Putamen (tissue), 1 donor: Measurements from ENCODE around the gene CPM.
"Not testable (repeated sequence)": the region's sequence is repeated elsewhere in the genome, so short reads cannot be mapped to it uniquely, and the experiment has no call there.

Experiments used
- DNase-seq: peaks from one replicate; pipeline ENCODE4 v3.0.0-alpha.2; 2016; ENCODE audit warnings: low spot score

The CPM gene

DNA sequence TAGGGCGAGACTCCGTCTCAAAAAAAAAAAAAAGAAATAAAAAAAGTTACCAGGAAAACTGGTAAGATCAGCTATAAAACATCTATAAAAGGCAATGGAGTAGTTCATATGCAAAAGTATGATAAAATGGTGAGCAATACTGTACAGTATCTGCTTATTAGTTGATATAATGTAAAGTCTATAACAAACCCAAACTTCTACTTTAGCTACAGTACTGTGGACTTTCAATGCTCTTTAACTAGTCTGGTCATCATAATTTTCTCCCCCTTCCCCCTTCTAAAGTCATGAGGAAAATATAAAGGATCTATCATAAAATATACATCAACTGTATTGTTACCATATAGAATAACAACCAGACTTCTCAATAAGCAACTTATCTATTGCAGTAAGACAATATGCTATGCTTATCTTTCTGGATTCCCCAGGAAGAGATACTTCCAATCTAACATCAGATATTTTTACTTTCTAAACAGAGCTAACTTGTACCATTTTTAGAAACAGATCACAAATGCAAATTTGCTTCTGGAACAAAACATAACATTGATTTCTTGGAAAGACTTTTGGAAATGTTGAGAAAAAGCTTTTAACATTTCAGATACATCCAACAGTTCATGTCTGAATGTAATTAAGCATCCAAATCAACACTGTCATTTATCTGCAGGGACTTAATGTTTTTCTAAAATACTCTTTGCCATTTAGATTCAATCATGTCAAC, 81.2 kb downstream of the CPM start:
- no peak for DNase-seq

DNA sequence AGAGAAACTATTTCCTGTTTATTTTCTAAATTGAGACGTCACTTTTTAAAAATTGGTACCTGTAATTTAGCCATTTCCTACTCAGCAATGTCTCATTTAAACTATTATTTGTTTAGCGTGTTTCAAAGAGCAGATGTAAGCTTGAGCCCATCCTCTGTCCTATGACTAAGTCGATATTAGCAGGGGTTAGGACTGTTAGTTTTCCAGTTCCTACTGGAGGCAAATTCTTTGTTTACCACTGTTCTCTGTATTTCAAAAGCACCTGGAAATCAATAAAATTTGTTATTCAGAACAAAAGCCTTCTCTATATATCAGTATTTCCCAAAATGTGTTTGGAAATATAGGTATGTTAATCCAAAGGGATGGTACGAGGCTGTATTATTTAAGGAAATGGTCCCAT, 82.6 kb downstream of the CPM start:
- DNase-seq, result no peak

DNA sequence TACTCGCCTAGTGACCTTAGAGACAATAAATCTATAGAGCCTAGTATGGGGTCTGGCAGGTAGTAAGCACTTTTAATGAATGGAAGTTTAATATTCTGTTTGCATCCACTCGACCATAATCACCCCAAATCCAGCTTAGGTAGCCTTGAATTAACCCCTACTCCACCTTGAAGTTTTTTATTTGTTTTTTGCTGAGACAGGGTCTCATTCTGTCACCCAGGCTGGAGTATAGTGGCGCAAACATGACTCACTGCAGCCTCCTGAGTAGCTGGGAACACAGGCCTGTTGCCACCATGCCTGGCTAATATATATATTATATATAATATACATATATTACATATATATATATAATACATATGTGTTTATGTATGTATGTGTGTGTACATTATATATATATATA, 86.2 kb downstream of the CPM start:
- DNase-seq, result no peak

DNA sequence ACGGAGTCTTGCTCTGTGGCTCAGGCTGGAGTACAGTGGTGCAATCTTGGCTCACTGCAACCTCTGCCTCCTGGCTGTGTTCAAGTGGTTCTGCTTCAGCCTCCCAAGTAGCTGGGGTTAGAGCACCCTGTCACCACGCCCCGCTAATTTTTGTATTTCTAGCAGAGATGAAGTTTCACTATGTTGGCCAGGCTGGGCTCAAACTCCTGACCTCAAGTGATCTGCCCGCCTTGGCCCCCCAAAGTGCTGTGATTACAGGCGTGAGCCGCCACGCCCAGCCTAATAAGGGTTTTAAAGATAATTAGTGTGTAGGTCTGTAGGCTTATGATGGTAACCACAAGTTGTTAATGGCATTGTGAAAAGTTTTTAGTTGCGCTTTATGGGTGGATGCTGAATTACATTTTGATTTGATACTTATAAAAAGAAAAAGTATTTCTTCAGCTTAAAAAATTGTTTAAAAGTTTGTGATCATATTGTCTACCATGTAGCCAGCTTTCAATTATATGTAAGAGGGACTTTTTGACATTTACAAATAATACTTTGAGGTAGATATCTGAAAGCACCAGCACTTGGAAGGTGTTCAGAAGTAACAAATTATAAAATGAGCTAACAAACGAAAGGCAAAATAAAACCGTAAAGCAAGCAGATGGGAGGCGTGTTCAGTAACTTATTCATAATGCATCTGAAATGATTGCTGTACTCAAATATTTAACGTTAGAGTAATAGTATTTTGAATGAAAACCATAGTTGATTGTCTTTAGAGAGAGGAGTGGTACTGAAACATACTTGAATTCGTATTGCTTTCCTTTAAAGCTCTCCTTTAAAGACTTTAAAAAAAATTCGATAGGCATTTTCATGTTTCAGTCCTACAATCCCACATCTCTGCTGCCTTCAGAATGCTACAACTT, 87.9 kb downstream of the CPM start:
- no peak for DNase-seq

DNA sequence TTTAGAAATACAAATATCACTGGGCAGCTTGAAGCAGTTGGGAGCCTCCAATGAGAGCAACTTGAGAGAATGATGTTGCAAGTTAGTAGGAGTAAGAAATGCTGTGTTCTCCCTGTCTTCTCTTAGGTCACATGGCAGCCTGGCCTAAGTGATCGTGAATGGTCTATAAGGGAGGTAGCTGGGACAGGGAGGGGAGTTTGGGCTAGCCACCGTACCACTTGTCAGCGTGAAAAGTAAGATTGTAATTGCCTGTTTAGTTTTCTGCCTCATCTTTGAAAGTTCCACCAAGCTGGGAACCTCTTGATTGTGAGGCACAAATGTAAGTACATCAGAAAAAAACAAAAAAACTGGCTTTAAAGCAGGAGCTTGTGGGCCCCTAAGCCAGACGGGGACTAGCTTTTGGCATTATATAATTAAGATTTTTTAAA, 88.6 kb downstream of the CPM start:
- no peak for DNase-seq

DNA sequence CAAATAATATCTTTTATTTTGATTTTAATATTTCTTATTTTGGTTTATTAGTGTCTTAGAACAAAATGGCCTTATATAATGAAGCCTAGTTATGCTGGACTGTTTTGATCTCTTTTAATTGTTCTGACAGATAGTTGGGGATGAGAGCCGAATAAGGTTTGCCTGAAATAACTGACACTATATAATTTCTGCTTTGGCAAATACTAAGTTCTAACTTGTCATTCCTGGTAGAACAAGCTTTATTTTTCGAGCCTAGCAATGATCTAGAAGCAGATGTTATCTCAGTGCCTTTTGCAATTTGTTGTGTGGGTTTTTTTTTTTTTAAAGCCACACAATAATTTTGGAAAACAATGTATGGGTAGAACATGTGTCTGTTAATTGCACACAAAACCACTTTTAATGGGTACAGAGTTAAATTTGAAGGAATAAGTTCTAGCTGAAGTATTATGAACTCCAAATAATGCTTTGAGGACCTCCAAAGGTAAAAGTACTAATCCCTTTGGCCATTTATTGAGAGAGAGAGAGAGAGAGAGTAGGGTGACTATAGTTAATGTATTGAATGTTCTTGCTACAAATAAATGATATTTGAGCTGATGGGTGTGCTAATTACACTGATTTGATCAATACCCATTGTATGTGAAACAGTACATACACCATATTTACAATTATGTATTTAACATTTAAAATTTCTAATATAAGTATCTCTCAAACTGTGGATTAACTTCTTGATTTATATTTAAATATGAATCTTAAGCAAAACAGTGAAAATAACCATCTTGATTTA, 90.0 kb downstream of the CPM start:
- no peak for DNase-seq

DNA sequence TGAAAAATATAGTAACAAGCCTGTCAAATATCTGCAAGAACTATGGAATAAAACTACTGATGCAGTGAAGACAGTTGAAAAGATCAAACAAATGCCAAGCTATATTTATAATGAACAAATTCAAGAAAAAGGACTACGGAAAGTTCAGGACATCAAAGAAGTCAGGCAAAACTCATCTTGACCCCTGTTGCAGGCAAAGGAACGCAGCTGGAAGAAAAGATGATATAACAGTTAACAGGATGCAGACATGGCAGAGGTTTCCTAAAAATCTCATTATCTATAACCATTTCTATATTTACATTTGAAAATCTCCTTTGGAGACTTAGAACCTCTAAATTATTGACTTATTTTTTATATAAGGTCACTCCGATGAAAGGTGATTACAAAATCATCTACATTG, 90.8 kb downstream of the CPM start:
- DNase-seq, result no peak

DNA sequence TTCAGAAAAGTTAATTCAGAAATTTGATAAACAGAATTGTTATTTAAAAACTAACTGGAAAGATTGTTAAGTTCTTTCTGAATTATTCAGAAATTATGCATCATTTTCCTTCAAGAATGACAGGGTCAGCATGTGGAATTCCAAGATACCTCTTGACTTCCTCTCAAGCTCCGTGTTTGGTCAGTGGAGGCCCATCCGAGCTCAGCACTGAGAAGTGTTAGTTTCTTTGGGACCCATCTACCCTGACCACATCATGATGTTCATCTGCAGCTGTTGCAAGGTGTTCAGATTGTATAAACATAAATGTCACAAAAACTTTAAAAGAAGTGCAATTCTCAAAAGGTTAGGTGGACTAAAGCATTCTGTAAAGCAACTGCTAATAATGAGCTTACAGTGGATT, 91.3 kb downstream of the CPM start:
- DNase-seq, result no peak

DNA sequence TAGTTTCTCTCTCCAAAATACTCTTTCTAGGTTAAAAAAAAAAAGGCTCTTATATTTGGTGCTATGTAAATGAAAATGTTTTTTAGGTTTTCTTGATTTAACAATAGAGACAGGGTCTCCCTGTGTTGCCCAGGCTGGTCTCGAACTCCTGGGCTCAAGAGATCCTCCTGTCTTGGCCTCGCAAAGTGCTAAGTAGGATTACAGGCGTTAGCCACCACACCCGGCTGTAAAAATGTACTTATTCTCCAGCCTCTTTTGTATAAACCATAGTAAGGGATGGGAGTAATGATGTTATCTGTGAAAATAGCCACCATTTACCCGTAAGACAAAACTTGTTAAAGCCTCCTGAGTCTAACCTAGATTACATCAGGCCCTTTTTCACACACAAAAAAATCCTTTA, 91.8 kb downstream of the CPM start:
- not testable (repeated sequence) for DNase-seq

DNA sequence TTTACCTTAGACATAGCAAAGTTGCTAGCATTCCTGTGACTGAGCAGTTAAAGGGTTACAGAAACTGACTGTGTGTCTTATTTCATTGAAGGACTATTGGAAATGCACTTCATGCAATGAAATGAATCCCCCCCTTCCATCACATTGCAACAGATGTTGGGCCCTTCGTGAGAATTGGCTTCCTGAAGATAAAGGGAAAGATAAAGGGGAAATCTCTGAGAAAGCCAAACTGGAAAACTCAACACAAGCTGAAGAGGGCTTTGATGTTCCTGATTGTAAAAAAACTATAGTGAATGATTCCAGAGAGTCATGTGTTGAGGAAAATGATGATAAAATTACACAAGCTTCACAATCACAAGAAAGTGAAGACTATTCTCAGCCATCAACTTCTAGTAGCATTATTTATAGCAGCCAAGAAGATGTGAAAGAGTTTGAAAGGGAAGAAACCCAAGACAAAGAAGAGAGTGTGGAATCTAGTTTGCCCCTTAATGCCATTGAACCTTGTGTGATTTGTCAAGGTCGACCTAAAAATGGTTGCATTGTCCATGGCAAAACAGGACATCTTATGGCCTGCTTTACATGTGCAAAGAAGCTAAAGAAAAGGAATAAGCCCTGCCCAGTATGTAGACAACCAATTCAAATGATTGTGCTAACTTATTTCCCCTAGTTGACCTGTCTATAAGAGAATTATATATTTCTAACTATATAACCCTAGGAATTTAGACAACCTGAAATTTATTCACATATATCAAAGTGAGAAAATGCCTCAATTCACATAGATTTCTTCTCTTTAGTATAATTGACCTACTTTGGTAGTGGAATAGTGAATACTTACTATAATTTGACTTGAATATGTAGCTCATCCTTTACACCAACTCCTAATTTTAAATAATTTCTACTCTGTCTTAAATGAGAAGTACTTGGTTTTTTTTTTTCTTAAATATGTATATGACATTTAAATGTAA, 93.5 kb downstream of the CPM start:
- no peak for DNase-seq

DNA sequence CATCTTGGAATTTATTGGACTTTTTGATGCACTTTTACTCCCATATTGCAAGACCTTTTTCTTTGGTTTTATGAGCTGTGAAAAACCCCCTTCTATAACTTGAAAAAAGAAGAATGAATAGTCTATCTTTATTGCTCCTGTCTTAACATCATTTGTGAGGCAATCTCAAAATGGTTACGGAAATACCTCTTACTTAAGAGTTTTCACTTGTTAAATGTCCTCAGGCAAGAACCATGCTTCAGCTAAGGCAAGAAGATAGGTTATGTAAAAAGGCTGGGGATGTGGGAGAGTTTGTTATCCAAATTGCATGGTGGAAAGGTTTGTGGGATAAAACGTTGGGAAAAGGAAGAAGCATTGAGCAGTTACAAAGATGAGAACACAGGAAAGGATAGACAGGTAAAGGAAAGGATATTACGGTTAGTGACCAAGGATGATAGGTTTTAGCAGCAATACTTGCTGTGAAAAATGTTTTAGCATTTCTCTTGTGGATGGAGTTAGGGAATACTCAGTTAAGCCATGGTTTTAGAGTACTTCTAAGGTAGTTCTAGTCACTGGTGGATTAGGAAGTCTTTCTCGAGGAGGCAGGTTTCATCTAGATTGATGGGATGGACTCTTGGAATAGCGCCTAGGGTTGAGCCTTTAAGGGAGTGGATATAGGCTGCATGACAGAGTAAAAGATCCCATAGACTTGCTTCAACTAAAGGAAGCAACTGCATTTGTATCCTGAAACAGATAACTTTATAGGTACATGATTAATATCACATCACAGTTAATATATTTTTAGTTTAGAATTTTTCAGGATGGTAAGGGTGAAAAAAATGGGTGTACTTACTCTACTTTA, 94.7 kb downstream of the CPM start:
- DNase-seq, result no peak

DNA sequence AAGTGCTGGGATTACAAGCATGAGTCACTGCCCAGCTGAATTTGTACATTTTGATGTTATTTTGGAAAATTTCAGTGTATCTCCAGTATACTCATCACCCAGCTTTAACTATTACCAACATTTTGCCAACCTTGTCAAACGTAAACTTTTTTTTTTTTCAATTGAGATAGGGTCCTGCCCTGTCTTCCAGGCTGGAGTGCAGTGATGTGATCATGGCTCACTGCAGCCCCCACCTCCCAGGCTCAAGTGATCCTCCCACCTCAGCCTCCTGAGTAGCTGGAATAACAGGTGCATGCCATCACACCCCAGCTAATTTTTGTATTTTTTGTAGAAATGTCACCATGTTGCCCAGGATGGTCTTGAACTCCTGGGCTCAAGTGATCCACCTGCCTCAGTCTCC, 95.8 kb downstream of the CPM start:
- DNase-seq, result no peak

DNA sequence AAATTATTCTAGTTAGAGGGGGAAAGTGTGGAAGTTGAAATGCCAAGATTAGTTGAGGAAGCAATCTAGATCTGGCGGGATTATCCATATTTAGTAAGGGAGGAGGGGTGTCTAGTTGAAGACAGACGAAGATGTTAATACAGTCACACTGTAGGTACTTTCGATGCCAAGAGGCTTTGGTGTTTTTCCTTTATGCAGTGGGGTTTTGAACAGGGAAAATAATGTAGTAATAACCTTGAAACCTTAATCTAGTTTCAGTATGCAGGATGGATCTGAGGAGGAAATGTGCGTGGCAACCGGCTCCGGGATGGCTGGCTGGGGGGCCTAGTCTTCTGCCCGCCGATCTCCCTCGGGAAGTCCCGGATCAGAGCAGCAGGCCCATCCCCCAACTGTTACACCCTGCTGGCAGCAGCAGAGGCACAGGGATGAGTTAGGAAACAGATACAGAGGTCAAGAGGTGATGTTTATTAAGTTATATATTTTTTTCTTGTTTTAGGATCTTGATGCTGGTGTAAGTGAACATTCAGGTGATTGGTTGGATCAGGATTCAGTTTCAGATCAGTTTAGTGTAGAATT, 97.5 kb downstream of the CPM start:
- no peak for DNase-seq

DNA sequence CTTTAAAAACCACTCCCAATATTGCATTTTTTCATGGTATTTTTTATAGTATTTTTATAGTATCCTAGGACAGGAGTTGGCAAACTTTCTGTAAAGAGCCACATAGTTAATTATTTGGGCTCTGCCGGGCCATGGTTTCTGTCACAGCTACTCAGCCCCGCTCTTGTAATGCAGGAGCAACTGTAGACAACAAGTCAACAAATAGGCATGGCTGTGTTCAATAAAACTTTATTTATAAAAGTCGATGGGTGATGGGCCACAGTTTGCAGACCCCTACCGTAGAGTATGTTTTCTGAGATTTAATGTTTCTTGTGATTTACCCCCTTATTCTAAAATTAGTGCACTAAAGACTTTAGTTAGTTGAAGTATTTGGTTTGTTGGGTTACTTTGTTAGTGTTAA, 99.5 kb downstream of the CPM start:
- no peak for DNase-seq

DNA sequence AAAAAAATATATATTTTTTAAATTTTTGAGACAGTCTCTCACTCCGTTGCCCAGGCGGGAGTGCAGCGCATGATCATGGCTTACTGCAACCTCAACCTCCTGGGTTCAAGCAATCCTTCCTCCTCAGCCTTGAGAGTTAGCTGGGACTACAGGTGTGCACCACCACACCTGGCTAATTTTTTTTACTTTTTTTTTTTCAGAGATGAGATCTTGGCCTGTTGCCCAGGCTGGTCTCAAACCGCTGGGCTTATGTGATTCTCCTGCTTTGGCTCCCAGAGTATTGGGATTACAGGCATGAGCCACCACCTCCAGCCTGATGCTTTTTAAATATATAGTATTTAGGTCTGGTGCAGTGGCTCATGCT, 100.5 kb downstream of the CPM start:
- DNase-seq, result no peak

DNA sequence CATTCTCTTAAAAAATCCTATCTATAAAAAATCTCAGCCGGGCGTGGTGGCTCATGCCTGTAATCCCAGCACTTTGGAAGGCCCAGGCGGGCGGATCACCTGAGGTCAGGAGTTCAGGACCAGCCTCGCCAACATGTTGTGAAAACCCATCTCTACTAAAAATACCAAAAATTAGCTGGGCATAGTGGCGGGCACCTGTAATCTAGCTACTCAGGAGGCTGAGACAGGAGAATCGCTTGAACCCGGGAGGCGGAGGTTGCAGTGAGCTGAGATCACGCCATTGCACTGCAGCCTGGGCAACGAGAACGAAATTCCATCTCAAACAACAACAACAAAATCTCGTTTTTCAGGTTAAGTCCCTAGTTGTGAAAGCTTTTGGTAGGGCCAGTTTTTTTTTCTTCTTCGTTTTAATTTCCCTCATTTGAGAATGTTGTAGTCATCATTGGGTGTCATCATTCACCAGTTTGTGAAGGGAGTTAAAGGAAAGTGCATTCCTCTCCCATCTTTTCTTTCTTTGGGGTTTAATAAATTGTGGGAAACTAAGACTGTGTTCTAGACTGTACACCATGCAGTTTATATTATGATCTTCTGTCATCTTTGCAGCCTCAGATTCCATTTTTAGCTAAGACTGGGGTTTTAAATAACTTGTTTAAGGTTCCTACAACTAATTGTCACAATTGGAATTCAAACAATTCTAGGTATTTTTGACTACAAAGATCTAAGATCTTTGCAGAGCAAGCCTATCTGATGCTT, 101.0 kb downstream of the CPM start:
- DNase-seq, result no peak

DNA sequence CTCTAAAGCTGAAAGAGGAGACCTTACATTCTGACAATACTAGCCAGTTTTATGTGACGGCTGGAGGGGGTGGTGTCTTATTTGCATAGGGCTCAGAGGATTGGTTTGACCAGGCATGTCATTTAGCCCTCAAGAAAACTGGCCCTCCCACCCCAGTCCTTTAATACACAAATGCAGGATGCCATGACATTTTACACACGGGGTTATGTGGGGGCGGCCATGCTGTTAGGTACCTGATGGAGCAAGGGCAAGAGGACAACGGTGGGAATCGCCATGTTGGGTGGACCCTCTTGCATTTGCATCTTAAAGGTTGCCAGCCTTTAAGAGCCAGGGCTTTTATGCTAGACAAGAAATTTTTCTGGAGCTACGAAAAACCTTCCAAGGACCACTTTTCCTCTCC, 101.7 kb downstream of the CPM start:
- DNase-seq, result no peak

DNA sequence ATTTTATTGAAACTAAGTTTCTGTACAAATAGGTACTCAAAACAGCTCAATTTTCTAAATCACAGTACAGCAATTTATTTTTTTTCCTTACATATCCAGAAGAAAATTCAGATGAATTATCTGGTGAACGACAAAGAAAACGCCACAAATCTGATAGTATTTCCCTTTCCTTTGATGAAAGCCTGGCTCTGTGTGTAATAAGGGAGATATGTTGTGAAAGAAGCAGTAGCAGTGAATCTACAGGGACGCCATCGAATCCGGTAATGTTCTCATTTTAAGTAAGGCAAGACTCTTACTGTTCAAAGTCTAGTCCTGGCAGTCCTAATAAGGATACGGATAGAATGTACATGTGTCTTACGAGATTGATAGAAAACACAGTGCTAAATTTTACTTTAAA, 104.3 kb downstream of the CPM start:
- no peak for DNase-seq

DNA sequence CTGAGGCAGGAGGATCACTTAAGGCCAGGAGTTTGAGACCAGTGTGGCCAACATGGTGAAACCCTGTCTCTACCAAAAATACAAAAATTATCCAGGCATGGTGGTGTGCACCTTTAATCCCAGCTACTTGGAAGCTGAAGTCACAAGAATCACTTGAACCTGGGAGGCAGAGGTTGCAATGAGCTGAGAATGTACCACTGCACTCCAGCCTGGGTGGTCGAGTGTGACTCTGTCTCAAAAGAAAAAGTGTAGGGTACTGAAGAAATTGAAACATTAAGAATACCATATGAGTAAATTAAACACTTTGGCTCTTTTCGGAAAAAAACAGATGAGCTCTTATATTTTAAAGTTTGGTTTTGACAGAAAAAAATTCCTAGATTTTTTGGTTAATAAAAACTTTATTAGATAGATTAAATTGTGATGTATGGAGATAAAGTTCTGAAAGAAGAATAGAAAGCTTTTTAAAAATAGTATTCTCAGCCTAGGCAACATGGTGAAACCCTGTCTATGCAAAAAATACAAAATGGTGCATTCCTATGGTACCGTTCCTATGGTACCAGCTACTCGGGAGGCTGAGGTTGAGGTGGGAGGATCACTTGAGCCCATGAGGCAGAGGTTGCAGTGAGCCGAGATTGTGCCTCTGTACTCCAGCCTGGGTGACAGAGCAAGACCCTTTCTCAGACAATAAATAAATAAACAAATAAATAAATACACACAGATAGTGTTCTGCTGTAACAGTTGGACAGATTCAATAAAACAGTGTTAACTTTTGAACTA, 104.9 kb downstream of the CPM start:
- DNase-seq, result no peak
